SK-N-SH treated with all-trans-retinoic acid at 6 μM for 48 hours (cell line): ENCODE measurements around the gene SRA1.

Experiments used
- ARNTL ChIP-seq: fragments of 450-650 bp; formaldehyde crosslinking; IDR thresholded peaks from 2 replicates; pipeline ENCODE4 v1.5.0; 2020; ENCODE audit warnings: low read depth, mild to moderate bottlenecking, moderate library complexity, borderline replicate concordance
- OSR1 ChIP-seq: fragments of 250-450 bp; sonication (Bioruptor Pico); IDR thresholded peaks from 2 replicates; pipeline ENCODE4 v1.8.0; 2022; ENCODE audit warnings: moderate library complexity, mild to moderate bottlenecking, inconsistent platforms
- TCF4 ChIP-seq: fragments of 250-450 bp; sonication (Bioruptor Pico); IDR thresholded peaks from 2 replicates; pipeline ENCODE4 v1.8.0; 2021; ENCODE audit warnings: mild to moderate bottlenecking, moderate library complexity, borderline replicate concordance
- ZFP3 ChIP-seq: fragments of 250-450 bp; sonication (Bioruptor Pico); IDR thresholded peaks from 2 replicates; pipeline ENCODE4 v1.5.0; 2020; ENCODE audit warnings: mild to moderate bottlenecking, moderate library complexity
- ZFP30 ChIP-seq: fragments of 450-650 bp; formaldehyde crosslinking; IDR thresholded peaks from 2 replicates; pipeline ENCODE4 v1.5.0; 2022; ENCODE audit warnings: mild to moderate bottlenecking, moderate library complexity
- ZNF70 ChIP-seq: fragments of 450-650 bp; formaldehyde crosslinking; IDR thresholded peaks from 2 replicates; pipeline ENCODE4 v1.5.0; 2020; ENCODE audit warnings: mild to moderate bottlenecking, moderate library complexity
- ZNF8 ChIP-seq: fragments of 450-650 bp; formaldehyde crosslinking; IDR thresholded peaks from 2 replicates; pipeline ENCODE4 v1.5.0; 2020; ENCODE audit warnings: mild to moderate bottlenecking, moderate library complexity
- TF ChIP-seq, protein P1 (sequence below): fragments of 250-450 bp; sonication (Bioruptor Pico); IDR thresholded peaks from 2 replicates; pipeline ENCODE4 v1.8.0; 2020; ENCODE audit warnings: mild to moderate bottlenecking, moderate library complexity, borderline replicate concordance
- TF ChIP-seq, protein P2 (sequence below): fragments of 250-450 bp; sonication (Bioruptor Pico); IDR thresholded peaks from 2 replicates; pipeline ENCODE4 v1.5.0; 2020; ENCODE audit warnings: mild to moderate bottlenecking, moderate library complexity

GRCh38 chr5:140570488-140570887 is 13.2 kb upstream of the SRA1 start:
- TF ChIP-seq ZFP30 (CRISPR knock-in tag) (no peak), ZFP3 (CRISPR knock-in tag) (no peak), TCF4 (CRISPR knock-in tag) (no peak), ZNF8 (CRISPR knock-in tag) (no peak), ARNTL (CRISPR knock-in tag) (no peak), OSR1 (CRISPR knock-in tag) (no peak), ZNF70 (no peak)
- TF ChIP-seq, protein P1, sequence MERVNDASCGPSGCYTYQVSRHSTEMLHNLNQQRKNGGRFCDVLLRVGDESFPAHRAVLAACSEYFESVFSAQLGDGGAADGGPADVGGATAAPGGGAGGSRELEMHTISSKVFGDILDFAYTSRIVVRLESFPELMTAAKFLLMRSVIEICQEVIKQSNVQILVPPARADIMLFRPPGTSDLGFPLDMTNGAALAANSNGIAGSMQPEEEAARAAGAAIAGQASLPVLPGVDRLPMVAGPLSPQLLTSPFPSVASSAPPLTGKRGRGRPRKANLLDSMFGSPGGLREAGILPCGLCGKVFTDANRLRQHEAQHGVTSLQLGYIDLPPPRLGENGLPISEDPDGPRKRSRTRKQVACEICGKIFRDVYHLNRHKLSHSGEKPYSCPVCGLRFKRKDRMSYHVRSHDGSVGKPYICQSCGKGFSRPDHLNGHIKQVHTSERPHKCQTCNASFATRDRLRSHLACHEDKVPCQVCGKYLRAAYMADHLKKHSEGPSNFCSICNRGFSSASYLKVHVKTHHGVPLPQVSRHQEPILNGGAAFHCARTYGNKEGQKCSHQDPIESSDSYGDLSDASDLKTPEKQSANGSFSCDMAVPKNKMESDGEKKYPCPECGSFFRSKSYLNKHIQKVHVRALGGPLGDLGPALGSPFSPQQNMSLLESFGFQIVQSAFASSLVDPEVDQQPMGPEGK: no peak
- TF ChIP-seq, protein P2, sequence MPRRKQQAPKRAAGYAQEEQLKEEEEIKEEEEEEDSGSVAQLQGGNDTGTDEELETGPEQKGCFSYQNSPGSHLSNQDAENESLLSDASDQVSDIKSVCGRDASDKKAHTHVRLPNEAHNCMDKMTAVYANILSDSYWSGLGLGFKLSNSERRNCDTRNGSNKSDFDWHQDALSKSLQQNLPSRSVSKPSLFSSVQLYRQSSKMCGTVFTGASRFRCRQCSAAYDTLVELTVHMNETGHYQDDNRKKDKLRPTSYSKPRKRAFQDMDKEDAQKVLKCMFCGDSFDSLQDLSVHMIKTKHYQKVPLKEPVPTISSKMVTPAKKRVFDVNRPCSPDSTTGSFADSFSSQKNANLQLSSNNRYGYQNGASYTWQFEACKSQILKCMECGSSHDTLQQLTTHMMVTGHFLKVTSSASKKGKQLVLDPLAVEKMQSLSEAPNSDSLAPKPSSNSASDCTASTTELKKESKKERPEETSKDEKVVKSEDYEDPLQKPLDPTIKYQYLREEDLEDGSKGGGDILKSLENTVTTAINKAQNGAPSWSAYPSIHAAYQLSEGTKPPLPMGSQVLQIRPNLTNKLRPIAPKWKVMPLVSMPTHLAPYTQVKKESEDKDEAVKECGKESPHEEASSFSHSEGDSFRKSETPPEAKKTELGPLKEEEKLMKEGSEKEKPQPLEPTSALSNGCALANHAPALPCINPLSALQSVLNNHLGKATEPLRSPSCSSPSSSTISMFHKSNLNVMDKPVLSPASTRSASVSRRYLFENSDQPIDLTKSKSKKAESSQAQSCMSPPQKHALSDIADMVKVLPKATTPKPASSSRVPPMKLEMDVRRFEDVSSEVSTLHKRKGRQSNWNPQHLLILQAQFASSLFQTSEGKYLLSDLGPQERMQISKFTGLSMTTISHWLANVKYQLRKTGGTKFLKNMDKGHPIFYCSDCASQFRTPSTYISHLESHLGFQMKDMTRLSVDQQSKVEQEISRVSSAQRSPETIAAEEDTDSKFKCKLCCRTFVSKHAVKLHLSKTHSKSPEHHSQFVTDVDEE (CRISPR knock-in tag): no peak
